Activated CD4-positive, alpha-beta memory T cell treated with anti-CD3 and anti-CD28 coated beads, Interleukin-2, amount 10 ng/mL, durations not matched to agents 7 days and 5 days (primary cell): ENCODE results near the gene POLE4. TPM values are rescaled to one million over a fixed set of nuclear protein-coding genes. Genes with fewer than 3 reads are reported as not detected.

ENCODE experiments used
- CTCF ChIA-PET: fragments of 350-600 bp; sonication (Branson Sonifier 250); formaldehyde crosslinking; loops from one replicate; lab custom pipeline; 2021; ENCODE audit warnings: antibody characterized with exemption, inconsistent platforms; lab: Charles Lee
- POLR2A ChIA-PET: fragments of 350-600 bp; sonication (Branson Sonifier 250); formaldehyde crosslinking; loops from one replicate; lab custom pipeline; 2021; ENCODE audit warnings: antibody characterized with exemption; lab: Charles Lee
- DNase-seq: peaks from one replicate; pipeline ENCODE4 v3.0.0-alpha.2; 2020
- H3K27ac Mint-ChIP-seq: one replicate; pipeline ENCODE4 v1.8.0; 2021; ENCODE audit warnings: mild to moderate bottlenecking, mixed read lengths
- H3K27me3 Mint-ChIP-seq: one replicate; pipeline ENCODE4 v1.8.0; 2021; ENCODE audit warnings: mixed read lengths
- H3K36me3 Mint-ChIP-seq: one replicate; pipeline ENCODE4 v1.8.0; 2021; ENCODE audit warnings: low read depth, mixed read lengths
- H3K4me1 Mint-ChIP-seq: one replicate; pipeline ENCODE4 v1.8.0; 2021; ENCODE audit warnings: mixed read lengths
- H3K4me3 Mint-ChIP-seq: one replicate; pipeline ENCODE4 v1.8.0; 2021; ENCODE audit warnings: mild to moderate bottlenecking, mixed read lengths
- H3K9me3 Mint-ChIP-seq: one replicate; pipeline ENCODE4 v1.8.0; 2021; ENCODE audit warnings: mixed read lengths
- total RNA-seq, 2 experiments: library from RNA; stranded (reverse); gene quantifications; one replicate each; pipeline ENCODE4 v1.2.3, GENCODE V29; 2021

The POLE4 gene
- total RNA-seq, 2 experiments from 2014 or later = 39.9 to 49.4 TPM

- Mint-ChIP-seq H3K4me3 (no peak overlapping the region), H3K27ac (no peak overlapping the region), H3K36me3 (no peaks in the 10 kb centered on the region), H3K4me1 (no peaks in the 10 kb centered on the region), H3K27me3 (peaks cover 1% of the 10 kb centered on the region), H3K9me3 (no peaks in the 10 kb centered on the region)
- POLR2A ChIA-PET = no interaction called here
- DNase-seq = no peak
- CTCF ChIA-PET = no interaction called here
Observed at GRCh38 chr2:75018162-75018561, 59.7 kb downstream of the POLE4 start.

Other genes with a start within 250 kb of the POLE4 start
- 10 to 100 TPM; 36.8 to 37.8 TPM for gene HK2, start 124.5 kb upstream of the POLE4 start, total RNA-seq
- gene TACR1, start 240.9 kb downstream of the POLE4 start, total RNA-seq = not detected